Measurements from ENCODE around the gene PDGFB.

GRCh38 chr22:39219071-39220039 lies 25.4 kb downstream of the PDGFB start:
- no peak for TF ChIP-seq ZNF274 (IDR thresholded peaks at IDR 0.05; ENCODE audit: low read depth, low read length)
- no peak for TF ChIP-seq YY1 (IDR thresholded peaks at IDR 0.05; ENCODE audit: insufficient read depth, insufficient read length)
- TF ChIP-seq SUZ12 (IDR thresholded peaks at IDR 0.05; ENCODE audit: extremely low read depth, insufficient read depth, insufficient read length): no peak

Measured in NT2/D1 (cell line).